Measurements from ENCODE around the gene KIF6.

DNA sequence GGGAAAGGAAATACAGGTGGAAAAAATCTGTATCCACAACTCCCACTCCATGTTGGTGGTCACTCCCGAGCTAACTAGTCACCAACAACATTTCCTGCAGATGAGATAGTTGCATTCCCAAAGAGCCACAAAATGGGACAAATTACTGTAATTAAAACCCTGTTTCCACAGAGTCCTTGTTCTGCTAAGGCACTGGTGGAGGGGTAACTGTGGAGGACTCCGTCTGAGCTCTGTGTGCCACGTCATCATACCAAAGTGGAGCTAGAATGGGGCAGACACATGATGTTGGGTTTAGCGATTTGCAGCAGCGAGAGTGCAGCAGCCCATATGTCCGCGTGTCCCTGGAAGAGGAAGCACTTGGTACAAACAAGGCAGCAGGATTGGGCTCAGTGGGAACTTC, 230.2 kb downstream of the KIF6 start:
- TF ChIP-seq, protein P1, sequence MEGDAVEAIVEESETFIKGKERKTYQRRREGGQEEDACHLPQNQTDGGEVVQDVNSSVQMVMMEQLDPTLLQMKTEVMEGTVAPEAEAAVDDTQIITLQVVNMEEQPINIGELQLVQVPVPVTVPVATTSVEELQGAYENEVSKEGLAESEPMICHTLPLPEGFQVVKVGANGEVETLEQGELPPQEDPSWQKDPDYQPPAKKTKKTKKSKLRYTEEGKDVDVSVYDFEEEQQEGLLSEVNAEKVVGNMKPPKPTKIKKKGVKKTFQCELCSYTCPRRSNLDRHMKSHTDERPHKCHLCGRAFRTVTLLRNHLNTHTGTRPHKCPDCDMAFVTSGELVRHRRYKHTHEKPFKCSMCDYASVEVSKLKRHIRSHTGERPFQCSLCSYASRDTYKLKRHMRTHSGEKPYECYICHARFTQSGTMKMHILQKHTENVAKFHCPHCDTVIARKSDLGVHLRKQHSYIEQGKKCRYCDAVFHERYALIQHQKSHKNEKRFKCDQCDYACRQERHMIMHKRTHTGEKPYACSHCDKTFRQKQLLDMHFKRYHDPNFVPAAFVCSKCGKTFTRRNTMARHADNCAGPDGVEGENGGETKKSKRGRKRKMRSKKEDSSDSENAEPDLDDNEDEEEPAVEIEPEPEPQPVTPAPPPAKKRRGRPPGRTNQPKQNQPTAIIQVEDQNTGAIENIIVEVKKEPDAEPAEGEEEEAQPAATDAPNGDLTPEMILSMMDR (IDR thresholded peaks at IDR 0.05; ENCODE audit: low read length): no peak
- TF ChIP-seq EZH2 (optimal IDR thresholded peaks at IDR 0.05; ENCODE audit: low read depth, low read length) (no peak), EZH2phosphoT487 (IDR thresholded peaks at IDR 0.05; ENCODE audit: low read length) (no peak)
